Measurements from ENCODE around the gene RAB7A. TPM values are rescaled to one million over a fixed set of nuclear protein-coding genes. Genes with fewer than 3 reads are reported as not detected.
A peak's percentile ranks its signal among the peaks of the same experiment; 100 is the strongest.

The RAB7A gene
- total and polyA plus RNA-seq, 4 experiments from 2014 or later = 141 to 269 (median 168) TPM

DNA sequence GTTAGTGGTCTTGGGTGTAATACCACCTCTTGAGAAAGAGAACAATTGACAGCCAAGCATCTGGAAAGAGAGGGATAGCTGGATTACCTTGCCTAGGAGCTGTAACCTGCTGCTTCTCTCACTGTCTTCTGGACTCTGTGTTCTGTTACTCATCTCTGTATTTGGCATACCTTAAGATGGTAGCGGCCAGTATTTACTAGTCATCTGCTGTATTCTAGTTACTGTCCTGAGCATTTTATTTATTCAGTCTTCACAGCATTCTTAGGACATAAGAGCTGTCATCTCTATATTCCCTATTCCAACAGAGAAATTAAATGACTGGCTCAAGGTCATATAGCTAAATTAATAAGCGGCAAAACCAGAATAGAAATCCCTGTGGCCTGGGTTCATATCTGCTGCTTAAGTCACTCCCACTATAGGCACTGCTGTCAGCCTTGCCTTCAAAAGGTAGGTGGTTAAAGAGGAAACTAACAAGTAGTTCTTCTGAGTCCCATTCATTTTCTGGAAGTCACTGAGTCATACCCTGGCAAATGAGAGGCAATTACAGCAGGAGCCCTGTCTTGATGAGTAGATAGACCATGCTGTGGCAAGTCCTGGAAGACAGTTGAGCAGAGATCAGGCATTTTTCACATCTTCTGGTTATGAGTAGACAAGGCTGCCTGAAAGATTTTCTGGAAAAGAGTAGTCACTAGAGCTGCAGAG is 68.2 kb downstream of the RAB7A start:
- POLR2A ChIA-PET (ENCODE audit: partially characterized antibody) = interaction anchor here (1.3 to 4.8 kb wide), 7 partner anchors 10 to 177 kb away, joined by 3 to 78 read pairs (median 6); partner anchors contain the start of gene RAB7A
- intact Hi-C loops (cut with micrococcal nuclease) = loop anchor here (2.0 kb wide), 1 partner anchor 67 kb away; the partner anchor contains the start of gene RAB7A
- peak overlapping the region; percentile 18 for H3K27ac ChIP-seq (ENCODE audit: low read depth, low read length)

DNA sequence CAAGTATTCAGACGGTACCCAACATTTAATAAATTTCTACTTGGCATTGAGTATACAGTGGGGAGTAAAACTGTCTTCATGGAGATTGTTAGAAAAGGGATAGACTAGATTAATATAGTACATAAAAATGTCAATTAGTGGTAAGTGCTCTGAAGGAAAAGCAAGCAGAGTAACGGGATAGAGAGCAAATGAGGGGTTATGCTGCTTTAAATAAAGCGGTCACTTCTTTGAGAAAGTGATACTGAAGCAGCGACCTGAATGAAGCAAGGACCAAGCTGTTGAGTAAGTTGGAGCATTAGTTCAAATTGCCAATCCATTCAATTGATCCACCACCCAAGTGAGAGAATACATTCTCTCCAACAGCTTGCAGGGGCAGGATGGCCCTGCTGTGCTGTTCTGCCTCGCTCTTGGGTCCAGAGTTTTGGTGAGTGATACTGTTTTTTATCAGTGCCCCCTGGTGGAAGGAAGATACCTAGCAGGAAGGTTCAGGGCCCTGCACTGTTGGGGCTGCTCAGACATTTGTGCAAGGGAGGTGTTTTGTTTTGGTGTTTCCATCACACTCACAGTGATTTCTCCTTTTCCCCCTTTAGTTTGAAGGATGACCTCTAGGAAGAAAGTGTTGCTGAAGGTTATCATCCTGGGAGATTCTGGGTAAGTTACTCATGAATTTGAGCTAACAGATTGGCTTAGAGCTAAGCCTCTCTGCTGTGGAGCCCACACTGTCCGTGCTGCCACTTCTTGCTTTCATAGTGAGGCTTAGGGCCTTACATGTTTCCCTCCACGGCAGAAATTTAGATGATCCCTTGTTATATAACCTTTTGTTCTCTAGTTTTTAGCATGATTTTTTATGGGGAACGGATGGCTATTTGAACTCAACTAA is 69.0 kb downstream of the RAB7A start:
- Mint-ChIP-seq H3K27me3 (no peaks in the 10 kb centered on the region), H3K4me1 (peaks cover 37 to 68% (median 55%) of the 10 kb centered on the region in 4 donors), H3K4me3 (peak overlapping the region in 4 of 8 donors; percentile 7 to 47 (median 22)), H3K36me3 (peaks cover 28 to 41% of the 10 kb centered on the region in 2 donors), H3K27ac (peak overlapping the region; percentile 73 to 91 (median 88)), H3K9me3 (no peaks in the 10 kb centered on the region)
- Histone ChIP-seq H3K36me3 (ENCODE audit: insufficient read depth, low read length) (peaks cover 34% of the 10 kb centered on the region), H3K27me3 (ENCODE audit: insufficient read depth, low read length) (no peaks in the 10 kb centered on the region), H3K9me3 (ENCODE audit: control insufficient read depth in 1 of 2, low read length in 2 of 2) (no peaks in the 10 kb centered on the region), H3K4me1 (ENCODE audit: insufficient read depth, low read length) (peaks cover 58% of the 10 kb centered on the region), H3K4me3 (ENCODE audit: low read length in 2 of 2) (no peak overlapping the region), H3K27ac (ENCODE audit: low read depth, low read length) (peak overlapping the region; percentile 18)
- intact Hi-C loops (cut with micrococcal nuclease) = loop anchor here (1.0 to 2.0 kb wide), 5 partner anchors 8 to 178 kb away; partner anchors contain the start of gene RAB7A
- ChIA-PET CTCF (ENCODE audit: partially characterized antibody) (interaction anchor here (0.7 to 10.3 kb wide), 40 partner anchors 7 to 450 kb away, joined by 3 to 186 read pairs (median 4); partner anchors contain the start of genes RAB7A and RPN1), POLR2A (ENCODE audit: partially characterized antibody) (interaction anchor here (0.8 to 4.8 kb wide), 9 partner anchors 9 to 178 kb away, joined by 3 to 78 read pairs (median 5); partner anchors contain the start of gene RAB7A)
- DNase-seq = peak; percentile 71 to 75 (median 74)

More for the DNA sequence above, 68.2 kb downstream of the RAB7A start:
- Mint-ChIP-seq H3K27me3 (no peaks in the 10 kb centered on the region), H3K27ac (peak overlapping the region; percentile 61 to 91 (median 82)), H3K36me3 (peaks cover 21 to 33% of the 10 kb centered on the region in 2 donors), H3K9me3 (no peaks in the 10 kb centered on the region), H3K4me3 (peak overlapping the region in 3 of 8 donors; percentile 22 to 47 (median 22)), H3K4me1 (peaks cover 30 to 65% (median 49%) of the 10 kb centered on the region in 4 donors)
- DNase-seq = no peak
- Histone ChIP-seq H3K4me1 (ENCODE audit: insufficient read depth, low read length) (peaks cover 58% of the 10 kb centered on the region), H3K36me3 (ENCODE audit: insufficient read depth, low read length) (peaks cover 26% of the 10 kb centered on the region), H3K9me3 (ENCODE audit: control insufficient read depth in 1 of 2, low read length in 2 of 2) (no peaks in the 10 kb centered on the region), H3K4me3 (ENCODE audit: low read length in 2 of 2) (no peak overlapping the region), H3K27me3 (ENCODE audit: insufficient read depth, low read length) (no peaks in the 10 kb centered on the region)
- CTCF ChIA-PET (ENCODE audit: partially characterized antibody) = interaction anchor here (0.7 to 10.3 kb wide), 34 partner anchors 6 to 451 kb away, joined by 3 to 186 read pairs (median 4); partner anchors contain the start of genes RAB7A and RPN1

DNA sequence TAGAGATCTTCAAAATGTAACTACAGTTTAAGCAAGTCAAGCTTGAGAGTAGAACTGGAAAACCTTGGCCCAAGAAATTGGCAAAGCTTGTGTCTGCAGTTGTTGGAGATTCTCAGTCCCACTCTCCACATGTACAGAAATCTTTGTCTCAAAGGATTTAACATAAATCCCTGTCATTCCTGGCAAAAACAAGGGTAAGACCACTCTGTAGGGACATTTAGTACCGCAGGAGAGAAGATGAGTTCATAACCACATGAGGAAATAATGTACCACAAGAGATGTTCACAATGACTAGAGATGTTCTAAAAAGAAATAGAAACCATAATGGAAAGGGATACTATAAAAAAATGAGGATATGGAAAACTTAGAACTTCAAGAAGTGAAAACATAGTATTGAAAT is 73.7 kb downstream of the RAB7A start:
- peaks cover 38% of the 10 kb centered on the region for H3K36me3 ChIP-seq (ENCODE audit: insufficient read depth, low read length)
- peaks cover 63% of the 10 kb centered on the region for H3K4me1 ChIP-seq (ENCODE audit: insufficient read depth, low read length)
- H3K27ac Mint-ChIP-seq = peak overlapping the region; percentile 75 to 92 (median 91)
- H3K36me3 Mint-ChIP-seq = peaks cover 37 to 60% of the 10 kb centered on the region in 2 donors
- intact Hi-C loops (cut with micrococcal nuclease) = loop anchor here (5.0 kb wide), 1 partner anchor 48 kb away; no protein-coding TSS in a partner anchor
- H3K4me3 ChIP-seq (ENCODE audit: low read length in 2 of 2) = no peak overlapping the region
- ChIA-PET POLR2A (ENCODE audit: partially characterized antibody) (interaction anchor here (0.9 to 3.0 kb wide), 6 partner anchors 9 to 119 kb away, joined by 3 to 30 read pairs (median 4); partner anchors contain the start of gene RAB7A), CTCF (ENCODE audit: partially characterized antibody) (interaction anchor here (1.0 to 10.3 kb wide), 9 partner anchors 10 to 191 kb away, joined by 3 to 186 read pairs (median 5); no protein-coding TSS in a partner anchor)
- no peaks in the 10 kb centered on the region for H3K27me3 ChIP-seq (ENCODE audit: insufficient read depth, low read length)
- H3K4me3 Mint-ChIP-seq = peak overlapping the region in 5 of 8 donors; percentile 12 to 70 (median 41)
- no peak overlapping the region for H3K27ac ChIP-seq (ENCODE audit: low read depth, low read length)
- H3K27me3 Mint-ChIP-seq = no peaks in the 10 kb centered on the region
- no peaks in the 10 kb centered on the region for H3K9me3 Mint-ChIP-seq
- peaks cover 52 to 72% (median 60%) of the 10 kb centered on the region in 4 donors for H3K4me1 Mint-ChIP-seq
- no peak for DNase-seq
- no peaks in the 10 kb centered on the region for H3K9me3 ChIP-seq (ENCODE audit: control insufficient read depth in 1 of 2, low read length in 2 of 2)

DNA sequence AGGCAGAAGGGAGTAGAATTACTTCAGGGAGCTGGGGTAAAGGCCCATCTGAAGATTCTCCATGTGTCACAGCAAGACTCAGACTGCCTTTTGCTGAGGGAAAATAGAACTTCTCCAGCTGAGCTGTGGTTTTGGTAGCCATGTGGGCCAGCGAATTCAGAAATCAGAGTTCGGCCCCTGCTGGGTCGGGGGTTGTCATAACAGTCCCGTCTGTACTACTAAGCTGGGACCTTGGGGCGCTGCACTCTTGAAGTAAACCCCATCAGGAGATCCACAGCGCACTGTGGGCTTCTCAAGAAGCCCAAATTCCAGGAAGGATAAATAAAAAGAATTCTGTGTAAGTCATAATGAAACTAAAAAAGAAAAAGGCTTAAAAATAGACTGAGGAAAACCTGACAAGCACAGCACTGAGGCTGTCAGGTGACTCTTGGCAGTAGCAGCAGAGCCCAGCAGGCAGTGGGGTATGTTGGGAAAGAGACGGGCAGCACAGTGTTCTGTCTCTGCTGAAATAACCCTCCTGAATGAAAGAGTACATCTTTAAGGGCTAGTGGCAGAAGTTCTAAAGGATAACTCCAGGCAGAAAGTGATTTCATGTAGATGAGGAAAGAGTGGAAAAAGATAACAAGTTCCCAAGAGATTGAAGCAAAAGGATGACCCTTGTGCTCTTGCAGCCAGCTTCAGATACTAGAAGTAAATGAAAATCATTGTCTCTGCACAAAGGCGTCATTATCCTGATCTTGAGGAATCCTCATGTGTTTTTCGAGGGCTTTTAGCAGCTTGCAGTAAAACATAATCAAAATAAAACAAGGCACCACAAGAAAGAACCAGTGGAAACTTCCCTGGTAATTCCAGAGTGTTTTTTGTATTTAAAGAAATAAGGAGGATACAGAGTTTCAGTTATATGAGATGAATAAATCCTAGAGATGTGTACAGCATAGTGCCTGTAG is 74.5 kb downstream of the RAB7A start:
- ChIA-PET POLR2A (ENCODE audit: partially characterized antibody) (interaction anchor here (0.9 to 3.0 kb wide), 6 partner anchors 9 to 119 kb away, joined by 3 to 30 read pairs (median 4); partner anchors contain the start of gene RAB7A), CTCF (ENCODE audit: partially characterized antibody) (interaction anchor here (1.0 to 10.3 kb wide), 8 partner anchors 11 to 183 kb away, joined by 4 to 186 read pairs (median 6); no protein-coding TSS in a partner anchor)
- no peaks in the 10 kb centered on the region for H3K9me3 Mint-ChIP-seq
- Histone ChIP-seq H3K36me3 (ENCODE audit: insufficient read depth, low read length) (peaks cover 38% of the 10 kb centered on the region), H3K9me3 (ENCODE audit: control insufficient read depth in 1 of 2, low read length in 2 of 2) (no peaks in the 10 kb centered on the region), H3K27me3 (ENCODE audit: insufficient read depth, low read length) (no peaks in the 10 kb centered on the region), H3K27ac (ENCODE audit: low read depth, low read length) (peak overlapping the region; percentile 24), H3K4me1 (ENCODE audit: insufficient read depth, low read length) (peaks cover 63% of the 10 kb centered on the region), H3K4me3 (ENCODE audit: low read length in 2 of 2) (no peak overlapping the region)
- peak overlapping the region in 5 of 8 donors; percentile 41 to 65 (median 57) for H3K4me3 Mint-ChIP-seq
- DNase-seq = no peak
- intact Hi-C loops (cut with micrococcal nuclease) = loop anchor here (5.0 kb wide), 1 partner anchor 47 kb away; no protein-coding TSS in a partner anchor
- no peaks in the 10 kb centered on the region for H3K27me3 Mint-ChIP-seq
- peaks cover 37 to 59% of the 10 kb centered on the region in 2 donors for H3K36me3 Mint-ChIP-seq
- peak overlapping the region; percentile 75 to 96 (median 91) for H3K27ac Mint-ChIP-seq
- peaks cover 52 to 72% (median 60%) of the 10 kb centered on the region in 4 donors for H3K4me1 Mint-ChIP-seq

DNA sequence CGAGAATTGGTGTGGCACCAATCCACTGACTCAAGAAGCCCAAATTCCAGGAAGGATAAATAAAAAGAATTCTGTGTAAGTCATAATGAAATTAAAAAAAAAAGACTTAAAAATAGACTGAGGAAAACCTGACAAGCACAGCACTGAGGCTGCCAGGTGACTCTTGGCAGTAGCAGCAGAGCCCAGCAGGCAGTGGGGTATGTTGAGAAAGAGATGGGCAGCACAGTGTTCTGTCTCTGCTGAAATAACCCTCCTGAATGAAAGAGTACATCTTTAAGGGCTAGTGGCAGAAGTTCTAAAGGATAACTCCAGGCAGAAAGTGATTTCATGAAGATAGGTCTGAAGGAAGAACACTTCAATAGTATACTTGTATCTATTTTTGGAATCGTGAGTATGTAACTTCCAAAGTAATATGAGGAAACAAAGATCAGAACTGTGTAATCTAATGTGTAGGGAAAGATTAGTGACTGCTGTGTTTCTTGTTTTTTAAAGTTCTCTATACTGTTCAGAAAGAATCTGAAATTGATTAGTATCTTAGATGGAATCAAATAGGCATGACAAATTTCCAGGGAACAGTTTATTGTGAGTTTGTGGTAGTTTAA is 75.9 kb downstream of the RAB7A start:
- Mint-ChIP-seq H3K27ac (peak overlapping the region; percentile 21 to 96 (median 88)), H3K27me3 (no peaks in the 10 kb centered on the region), H3K4me1 (peaks cover 58 to 84% (median 71%) of the 10 kb centered on the region in 4 donors), H3K36me3 (peaks cover 43 to 65% of the 10 kb centered on the region in 2 donors), H3K4me3 (peak overlapping the region in 6 of 8 donors; percentile 3 to 75 (median 40)), H3K9me3 (no peaks in the 10 kb centered on the region)
- H3K36me3 ChIP-seq (ENCODE audit: insufficient read depth, low read length) = peaks cover 43% of the 10 kb centered on the region
- H3K4me1 ChIP-seq (ENCODE audit: insufficient read depth, low read length) = peaks cover 72% of the 10 kb centered on the region
- H3K9me3 ChIP-seq (ENCODE audit: control insufficient read depth in 1 of 2, low read length in 2 of 2) = no peaks in the 10 kb centered on the region
- no peak for DNase-seq
- H3K27me3 ChIP-seq (ENCODE audit: insufficient read depth, low read length) = no peaks in the 10 kb centered on the region
- intact Hi-C loops (cut with micrococcal nuclease) = loop anchor here (5.0 kb wide), 1 partner anchor 45 kb away; no protein-coding TSS in a partner anchor
- no peak overlapping the region for H3K4me3 ChIP-seq (ENCODE audit: low read length in 2 of 2)
- ChIA-PET POLR2A (ENCODE audit: partially characterized antibody) (no interaction called here), CTCF (ENCODE audit: partially characterized antibody) (no interaction called here)
- H3K27ac ChIP-seq (ENCODE audit: low read depth, low read length) = no peak overlapping the region

Measured in CD4-positive, alpha-beta memory T cell (primary cell).